RWPE1 (cell line): ENCODE data around the gene RFX3.
A peak's percentile ranks its signal among the peaks of the same experiment; 100 is the strongest.

ENCODE experiments used
- CTCF ChIA-PET: fragments of 350-600 bp; sonication (Branson Sonifier 250); formaldehyde crosslinking; extraction: SDS; loops from one replicate; lab custom pipeline; 2021; lab: Yijun Ruan, JAX
- POLR2A ChIA-PET: fragments of 400-600 bp; formaldehyde crosslinking; extraction: SDS; loops from one replicate; lab custom pipeline; 2020; ENCODE audit warnings: antibody characterized with exemption; ENCODE audit not compliant: low non-redundant PET; lab: Yijun Ruan, JAX
- DNase-seq: peaks from one replicate; pipeline ENCODE4 v3.0.0; 2012; ENCODE audit warnings: low spot score
- H3K27ac ChIP-seq: fragments of 450-650 bp; 2 replicates; pipeline ENCODE4 v1.5.1; 2017
- CTCF ChIP-seq: fragments of 450-650 bp; conservative IDR thresholded peaks from 2 replicates; pipeline ENCODE4 v1.5.1; 2017; ENCODE audit warnings: low read depth, mild to moderate bottlenecking

Gene RFX3

GRCh38 chr9:3526165-3526996, 580 bp upstream of the RFX3 start:
- ChIA-PET CTCF (no interaction called here), POLR2A (interaction anchor here (0.5 kb wide), 1 partner anchor 1214 kb away, joined by 3 read pairs; no protein-coding TSS in a partner anchor)
- peak overlapping the region; percentile 98 for H3K27ac ChIP-seq

GRCh38 chr9:3525096-3525835, 535 bp downstream of the RFX3 start:
- peak overlapping the region; percentile 98 for H3K27ac ChIP-seq
- no peak for DNase-seq
- ChIA-PET CTCF (no interaction called here), POLR2A (no interaction called here)
- TF ChIP-seq CTCF: no peak

More at GRCh38 chr9:3526165-3526996, 580 bp upstream of the RFX3 start:
- TF ChIP-seq CTCF: no peak
- peak; percentile 58 for DNase-seq

- CTCF ChIA-PET: no interaction called here
- H3K27ac ChIP-seq: no peak overlapping the region
- TF ChIP-seq CTCF: no peak
- POLR2A ChIA-PET: no interaction called here
- DNase-seq: no peak
These were observed 3.8 kb downstream of the RFX3 start for GRCh38 chr9:3521966-3522365.

GRCh38 chr9:3520564-3520963, 5.2 kb downstream of the RFX3 start:
- DNase-seq: no peak
- no peak for TF ChIP-seq CTCF
- no peak overlapping the region for H3K27ac ChIP-seq
- ChIA-PET POLR2A (no interaction called here), CTCF (no interaction called here)

GRCh38 chr9:3517377-3518048, 8.3 kb downstream of the RFX3 start:
- POLR2A ChIA-PET: no interaction called here

More at GRCh38 chr9:3517377-3518048, 8.3 kb downstream of the RFX3 start:
- no peak overlapping the region for H3K27ac ChIP-seq
- no peak for DNase-seq
- CTCF ChIA-PET: no interaction called here
- no peak for TF ChIP-seq CTCF
